Fibroblast of villous mesenchyme (primary cell): ENCODE data around the gene RIT1. TPM values are rescaled to one million over a fixed set of nuclear protein-coding genes. Genes with fewer than 3 reads are reported as not detected.
A peak's percentile ranks its signal among the peaks of the same experiment; 100 is the strongest.

Experiments
- DNase-seq: peaks from one replicate; pipeline ENCODE4 v3.0.0-alpha.2; 2010; ENCODE audit warnings: low read depth
- H3K4me3 ChIP-seq: 2 replicates; pipeline ENCODE4 v1.5.1; 2011; ENCODE audit warnings: low read depth, mild to moderate bottlenecking, low read length
- CTCF ChIP-seq: IDR thresholded peaks from 2 replicates; pipeline ENCODE4 v1.5.1; 2012; ENCODE audit warnings: low read depth, mild to moderate bottlenecking, low read length; ENCODE audit not compliant: insufficient read depth
- total RNA-seq: library from RNA; depleted of rRNA; stranded (reverse); fragments of >200 nt; gene quantifications from 2 replicates; pipeline ENCODE4 v1.2.3, GENCODE V29; 2012

The RIT1 gene
- total RNA-seq, 1 donor: 54.8 TPM

GRCh38 chr1:155859881-155860871 lies 51.0 kb downstream of the RIT1 start:
- no peak for TF ChIP-seq CTCF
- peak; percentile 62 for DNase-seq
- H3K4me3 ChIP-seq: peak overlapping the region; percentile 48

- DNase-seq: peak; percentile 96
- no peak for TF ChIP-seq CTCF
- H3K4me3 ChIP-seq: peak within 1 kb of the TSS; percentile 55
Observed at GRCh38 chr1:155859234-155859829, 51.8 kb downstream of the RIT1 start, which contains the start of gene SYT11. TSS of gene SYT11 (plus strand) at chr1:155859567. CDS start at chr1:155859762, 195 bp downstream.

- peak; percentile 84 for DNase-seq
- TF ChIP-seq CTCF: no peak
- H3K4me3 ChIP-seq: peak overlapping the region; percentile 55
Observed at GRCh38 chr1:155858800-155859233, 52.3 kb downstream of the RIT1 start.

GRCh38 chr1:155856975-155857930 lies 53.9 kb downstream of the RIT1 start, which contains the start of gene GON4L:
TSS of gene GON4L (minus strand) at chr1:155857214. CDS start at chr1:155853780, 3,434 bp downstream.
- H3K4me3 ChIP-seq: peak within 1 kb of the TSS; percentile 98
- no peak for TF ChIP-seq CTCF
- peak; percentile 92 for DNase-seq

GRCh38 chr1:155856257-155856974 lies 54.7 kb downstream of the RIT1 start:
- TF ChIP-seq CTCF: no peak
- peak overlapping the region; percentile 98 for H3K4me3 ChIP-seq
- no peak for DNase-seq
